ENCODE measurements around the gene ITFG2.

DNA sequence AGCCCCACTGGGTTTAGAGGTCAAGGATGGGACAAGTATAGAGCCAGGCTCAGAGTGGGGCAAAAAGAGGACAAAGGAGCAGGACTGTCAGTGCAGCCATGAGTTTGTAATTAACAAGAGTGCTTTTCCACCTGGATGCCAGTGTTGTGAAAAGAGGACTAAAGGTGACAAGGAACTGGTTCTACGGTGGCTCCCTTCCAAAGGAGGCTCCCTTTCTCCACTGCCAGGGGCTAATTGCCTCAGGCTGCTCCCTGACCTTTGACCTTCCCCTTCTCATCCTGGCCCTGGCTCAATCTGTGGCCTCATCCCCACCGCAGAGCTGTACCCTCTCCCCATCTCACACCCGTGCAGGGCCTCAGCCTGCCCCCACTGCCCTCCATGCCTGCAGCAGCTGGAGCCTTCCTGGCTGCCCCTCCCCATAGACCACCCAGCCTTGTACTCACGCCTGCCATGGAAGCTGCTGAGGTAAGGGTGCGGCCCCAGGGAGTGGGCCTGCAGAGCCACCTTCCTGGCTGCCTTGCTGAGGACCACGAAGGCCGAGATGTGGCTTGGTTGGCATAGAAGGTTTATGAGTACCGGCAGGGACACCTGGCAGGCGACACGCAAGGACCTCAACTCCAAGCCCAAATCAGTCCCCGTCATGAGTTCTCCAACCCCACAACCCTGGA lies 42.5 kb upstream of the ITFG2 start:
- TF ChIP-seq CTCF (optimal IDR thresholded peaks at IDR 0.05 in 1 of 3, IDR thresholded peaks at IDR 0.05 in 1 of 3, conservative IDR thresholded peaks at IDR 0.05 in 1 of 3; ENCODE audit: extremely low read depth in 1 of 3, insufficient read depth in 2 of 3, low read length in 3 of 3) (no peak), EZH2 (IDR thresholded peaks at IDR 0.05; ENCODE audit: low read length) (no peak)
